GM11168 (cell line): ENCODE data around the gene SCP2.

Experiments used
- in situ Hi-C: fragments of 300-500 bp; cut with MboI; formaldehyde crosslinking; loops from one replicate; pipeline ENCODE4 v1.12.0; 2022; ENCODE audit warnings: low sequenced_read_pairs; ENCODE audit not compliant: unreplicated experiment

Gene SCP2, protein sequence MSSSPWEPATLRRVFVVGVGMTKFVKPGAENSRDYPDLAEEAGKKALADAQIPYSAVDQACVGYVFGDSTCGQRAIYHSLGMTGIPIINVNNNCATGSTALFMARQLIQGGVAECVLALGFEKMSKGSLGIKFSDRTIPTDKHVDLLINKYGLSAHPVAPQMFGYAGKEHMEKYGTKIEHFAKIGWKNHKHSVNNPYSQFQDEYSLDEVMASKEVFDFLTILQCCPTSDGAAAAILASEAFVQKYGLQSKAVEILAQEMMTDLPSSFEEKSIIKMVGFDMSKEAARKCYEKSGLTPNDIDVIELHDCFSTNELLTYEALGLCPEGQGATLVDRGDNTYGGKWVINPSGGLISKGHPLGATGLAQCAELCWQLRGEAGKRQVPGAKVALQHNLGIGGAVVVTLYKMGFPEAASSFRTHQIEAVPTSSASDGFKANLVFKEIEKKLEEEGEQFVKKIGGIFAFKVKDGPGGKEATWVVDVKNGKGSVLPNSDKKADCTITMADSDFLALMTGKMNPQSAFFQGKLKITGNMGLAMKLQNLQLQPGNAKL

DNA sequence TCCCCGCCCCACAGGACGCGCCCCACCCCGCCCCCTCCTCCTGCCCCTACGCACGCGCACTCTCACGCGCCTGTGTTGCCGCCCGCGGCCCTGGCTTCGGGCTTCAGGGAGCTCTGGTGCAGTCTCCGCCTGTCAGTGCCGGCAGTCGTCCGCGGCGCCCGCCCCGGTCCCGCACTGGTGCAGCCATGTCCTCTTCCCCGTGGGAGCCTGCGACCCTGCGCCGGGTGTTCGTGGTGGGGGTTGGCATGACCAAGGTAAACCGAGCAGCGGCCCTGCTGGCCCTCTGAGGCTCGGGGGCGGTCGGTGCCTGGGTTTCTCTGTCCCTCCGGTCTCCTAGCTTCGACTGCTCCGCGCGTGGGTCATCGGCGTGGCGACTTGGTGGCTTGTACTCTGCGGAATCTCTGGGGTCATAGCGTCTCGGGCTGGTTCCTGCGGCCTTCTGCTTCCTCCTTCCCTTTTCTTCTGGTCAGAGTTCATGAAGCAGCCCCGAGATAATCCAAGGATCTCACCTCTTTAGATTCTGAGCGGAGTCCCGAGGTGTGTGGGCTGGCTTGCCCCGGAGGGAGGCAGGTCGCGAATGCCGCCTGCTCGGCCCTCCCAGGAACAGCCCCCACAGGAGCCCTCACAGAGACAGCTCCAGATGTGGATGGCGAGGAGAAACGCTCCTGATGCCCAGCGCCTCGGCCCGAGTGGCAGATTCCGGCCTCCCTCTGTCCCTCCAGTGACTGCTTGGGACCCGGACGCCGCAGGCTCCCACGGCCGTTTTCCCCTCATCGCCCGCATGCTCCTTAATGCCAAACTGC, at the start of gene SCP2:
SCP2 (plus strand) TSS at position 65 of the 803 bp plus-strand sequence; CDS start at position 186, 121 bp downstream.
- in situ Hi-C loops: loop anchor here (10.0 kb wide), 1 partner anchor 223 kb away; no protein-coding TSS in a partner anchor

- in situ Hi-C loops: no loop called here
These were observed 49.5 kb upstream of the SCP2 start for GRCh38 chr1:52877554-52877953.

DNA sequence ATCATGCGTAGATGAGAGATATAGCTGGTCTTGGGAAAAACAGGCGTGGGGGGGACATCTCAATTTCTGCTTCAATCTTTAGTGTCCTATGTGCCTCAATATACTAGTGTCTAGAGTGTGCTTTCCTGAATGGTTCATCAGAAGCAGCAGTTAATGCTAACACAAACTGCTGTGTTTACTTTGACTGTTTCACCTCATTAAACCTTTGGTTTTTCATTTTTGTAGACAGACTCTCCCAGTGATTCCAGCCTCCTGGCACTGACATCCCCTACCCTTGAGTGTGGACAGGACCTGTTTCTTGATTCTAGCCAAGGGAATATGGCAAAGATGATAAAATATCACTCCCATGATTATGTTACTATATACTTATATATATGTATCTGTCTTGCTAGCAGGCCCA, 46.9 kb upstream of the SCP2 start:
- in situ Hi-C loops: no loop called here

GRCh38 chr1:52887483-52887882, 39.6 kb upstream of the SCP2 start:
- in situ Hi-C loops: no loop called here

- in situ Hi-C loops: no loop called here
These were observed 34.5 kb upstream of the SCP2 start for GRCh38 chr1:52892424-52893215.

- in situ Hi-C loops: no loop called here
These were observed 27.6 kb upstream of the SCP2 start for GRCh38 chr1:52899445-52899894.

DNA sequence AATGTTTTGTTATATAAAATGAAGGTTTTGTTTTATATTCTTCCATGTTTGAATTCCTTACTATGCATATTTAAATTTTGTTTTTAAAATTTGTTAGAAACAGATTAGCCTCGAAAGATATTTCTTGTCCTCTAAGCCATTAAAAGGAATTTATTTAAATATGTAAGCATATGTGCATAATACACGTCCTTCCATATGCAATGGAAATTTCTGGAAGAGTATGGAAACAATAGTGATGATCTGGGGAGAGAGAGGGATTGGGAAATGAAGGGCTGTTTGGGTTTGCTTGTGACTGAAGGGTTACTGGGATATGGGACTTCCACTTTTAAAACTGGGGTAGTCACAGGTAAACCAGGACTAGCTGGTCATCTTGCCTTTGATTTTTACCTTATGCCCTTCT, 26.7 kb upstream of the SCP2 start:
- in situ Hi-C loops: no loop called here

GRCh38 chr1:52901384-52901783, 25.7 kb upstream of the SCP2 start:
- in situ Hi-C loops: no loop called here

- in situ Hi-C loops: no loop called here
These were observed 22.7 kb upstream of the SCP2 start for GRCh38 chr1:52904208-52904926.

DNA sequence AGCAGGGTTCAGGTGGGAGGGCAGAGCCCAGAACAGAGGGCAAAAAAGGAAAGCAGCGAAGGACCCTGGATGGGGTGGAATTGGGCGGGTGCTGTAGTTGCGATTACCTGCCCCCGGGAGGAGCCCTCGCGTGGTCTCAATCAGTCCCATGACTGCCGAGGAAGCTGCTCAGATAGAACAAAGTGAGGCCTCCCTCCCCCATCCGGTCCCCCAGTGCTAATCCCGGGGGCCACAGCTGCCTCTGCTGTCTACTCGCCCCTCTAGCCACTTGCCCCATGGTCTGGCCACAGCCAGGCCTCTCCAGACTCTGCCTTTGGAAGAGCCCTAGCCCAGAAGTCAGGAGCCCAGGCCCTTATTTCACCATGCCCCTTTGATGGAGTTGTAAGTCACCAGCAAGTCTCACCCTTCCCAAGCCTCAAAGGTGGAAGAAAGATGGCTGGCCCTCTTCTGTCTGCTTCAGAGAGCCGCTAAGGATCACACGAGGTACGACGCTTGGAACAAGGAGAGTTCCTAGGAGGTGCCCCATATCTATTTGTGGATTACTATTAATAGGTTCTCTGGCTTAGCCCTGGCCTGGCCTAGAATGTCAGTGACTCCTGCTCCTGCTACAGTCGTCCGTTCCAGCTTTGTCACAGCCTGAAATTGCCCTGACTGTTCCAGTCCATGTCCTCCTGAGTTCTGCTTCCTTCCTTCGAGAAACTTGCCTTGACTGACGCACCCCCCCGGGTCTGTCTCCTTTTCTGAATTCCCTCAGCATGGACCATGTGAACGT, 22.0 kb upstream of the SCP2 start:
- in situ Hi-C loops: no loop called here

DNA sequence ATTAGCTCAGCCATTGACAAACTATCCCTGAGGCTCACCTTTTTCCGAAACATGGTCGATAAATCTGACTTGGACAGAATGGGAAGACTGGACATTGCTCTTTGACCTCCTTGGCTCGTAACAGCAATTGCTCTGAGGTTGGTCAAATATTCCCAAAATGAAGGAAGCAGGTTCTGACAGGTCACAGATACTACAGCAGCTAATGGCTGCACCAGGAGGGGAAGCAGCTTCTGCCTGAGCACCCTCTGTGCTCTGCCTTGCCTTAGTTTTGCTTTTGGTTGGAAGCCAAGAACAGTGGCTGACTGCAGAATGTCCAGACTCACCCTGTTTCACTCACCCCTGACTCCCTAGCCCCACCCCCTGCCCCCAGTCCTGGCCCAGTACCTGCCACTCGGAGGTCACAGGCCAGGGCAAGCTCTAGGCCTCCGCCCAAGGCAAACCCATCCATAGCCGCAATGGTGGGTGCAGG, 20.9 kb upstream of the SCP2 start:
- in situ Hi-C loops: no loop called here

- in situ Hi-C loops: no loop called here
These were observed 19.8 kb upstream of the SCP2 start for GRCh38 chr1:52907068-52907811.

GRCh38 chr1:52907812-52908153, 19.3 kb upstream of the SCP2 start:
- in situ Hi-C loops: no loop called here

GRCh38 chr1:52911541-52911940, 15.5 kb upstream of the SCP2 start:
- in situ Hi-C loops: no loop called here

- in situ Hi-C loops: no loop called here
These were observed 14.1 kb upstream of the SCP2 start for GRCh38 chr1:52913014-52913413.

- in situ Hi-C loops: no loop called here
These were observed 13.5 kb upstream of the SCP2 start for GRCh38 chr1:52913537-52913936.

GRCh38 chr1:52914463-52914862, 12.6 kb upstream of the SCP2 start:
- in situ Hi-C loops: no loop called here

DNA sequence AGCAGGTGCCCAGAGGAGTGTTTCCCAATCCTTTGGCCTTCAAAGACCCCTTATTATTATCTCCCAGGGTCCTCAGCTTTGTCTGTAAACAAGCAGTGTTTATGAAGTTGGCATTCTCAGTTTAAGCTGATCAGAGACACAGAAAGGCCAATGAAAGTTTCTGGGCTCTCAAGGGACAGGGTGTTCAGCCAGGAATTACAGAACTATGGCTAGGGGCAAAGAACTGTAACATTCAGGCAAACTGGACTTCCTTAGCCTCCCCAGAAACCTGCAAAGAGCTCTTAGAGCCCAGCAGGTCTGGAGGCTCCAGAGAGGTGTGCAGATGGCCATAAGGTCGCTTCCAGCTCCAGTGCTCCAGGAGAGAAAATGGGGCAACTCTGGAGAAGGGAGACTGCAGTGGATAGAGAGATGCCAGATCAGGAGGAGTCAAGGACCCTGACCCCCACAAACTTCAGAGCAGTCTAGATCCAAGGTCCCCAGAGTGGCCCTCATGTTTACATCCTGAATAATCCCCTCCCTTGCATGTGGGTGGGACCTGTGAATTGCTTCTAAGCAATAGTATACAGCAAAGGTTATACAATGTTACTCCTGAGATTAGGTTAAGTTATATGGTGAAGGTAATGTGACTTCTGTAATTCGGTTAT, 11.7 kb upstream of the SCP2 start:
- in situ Hi-C loops: no loop called here
